IMR-90 (cell line): ENCODE results near the gene TRIM28.

ENCODE experiments used
- CEBPB ChIP-seq: IDR thresholded peaks from 2 replicates; pipeline ENCODE4 v1.6.1; 2012; ENCODE audit warnings: low read depth, low read length, improper control_type of control experiment
- MAFK ChIP-seq: IDR thresholded peaks from 2 replicates; pipeline ENCODE4 v1.6.1; 2012; ENCODE audit warnings: low read depth, low read length, improper control_type of control experiment
- MXI1 ChIP-seq: IDR thresholded peaks from 2 replicates; pipeline ENCODE4 v1.6.1; 2012; ENCODE audit warnings: low read depth, mild to moderate bottlenecking, low read length, moderate library complexity, borderline replicate concordance
- POLR2A ChIP-seq: IDR thresholded peaks from 2 replicates; pipeline ENCODE4 v1.6.1; 2012; ENCODE audit warnings: mild to moderate bottlenecking, low read depth, low read length
- RCOR1 ChIP-seq: IDR thresholded peaks from 2 replicates; pipeline ENCODE4 v1.6.1; 2012; ENCODE audit warnings: mild to moderate bottlenecking, low read length, improper control_type of control experiment; ENCODE audit not compliant: insufficient replicate concordance
- RFX5 ChIP-seq: IDR thresholded peaks from 2 replicates; pipeline ENCODE4 v1.8.0; 2012; ENCODE audit warnings: low read depth, mild to moderate bottlenecking, low read length, moderate library complexity
- TF ChIP-seq, protein P1 (sequence below): conservative IDR thresholded peaks from 2 replicates; pipeline ENCODE4 v1.5.1; 2012; ENCODE audit warnings: mild to moderate bottlenecking, low read depth, low read length, improper control_type of control experiment

DNA sequence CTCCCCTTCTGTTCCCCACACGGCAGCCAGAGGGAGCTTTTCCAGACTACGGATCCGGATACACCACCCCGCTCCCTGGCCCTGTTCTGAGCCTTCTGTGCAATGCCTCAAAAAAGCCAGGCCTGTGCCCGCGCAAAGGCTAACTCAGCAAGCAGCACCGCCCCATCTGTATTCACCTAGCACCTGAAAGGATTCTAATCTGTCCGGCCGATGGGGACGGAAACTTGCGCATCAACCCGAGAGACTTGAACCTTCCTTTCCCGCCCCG, 24.8 kb upstream of the TRIM28 start:
- TF ChIP-seq, protein P1, sequence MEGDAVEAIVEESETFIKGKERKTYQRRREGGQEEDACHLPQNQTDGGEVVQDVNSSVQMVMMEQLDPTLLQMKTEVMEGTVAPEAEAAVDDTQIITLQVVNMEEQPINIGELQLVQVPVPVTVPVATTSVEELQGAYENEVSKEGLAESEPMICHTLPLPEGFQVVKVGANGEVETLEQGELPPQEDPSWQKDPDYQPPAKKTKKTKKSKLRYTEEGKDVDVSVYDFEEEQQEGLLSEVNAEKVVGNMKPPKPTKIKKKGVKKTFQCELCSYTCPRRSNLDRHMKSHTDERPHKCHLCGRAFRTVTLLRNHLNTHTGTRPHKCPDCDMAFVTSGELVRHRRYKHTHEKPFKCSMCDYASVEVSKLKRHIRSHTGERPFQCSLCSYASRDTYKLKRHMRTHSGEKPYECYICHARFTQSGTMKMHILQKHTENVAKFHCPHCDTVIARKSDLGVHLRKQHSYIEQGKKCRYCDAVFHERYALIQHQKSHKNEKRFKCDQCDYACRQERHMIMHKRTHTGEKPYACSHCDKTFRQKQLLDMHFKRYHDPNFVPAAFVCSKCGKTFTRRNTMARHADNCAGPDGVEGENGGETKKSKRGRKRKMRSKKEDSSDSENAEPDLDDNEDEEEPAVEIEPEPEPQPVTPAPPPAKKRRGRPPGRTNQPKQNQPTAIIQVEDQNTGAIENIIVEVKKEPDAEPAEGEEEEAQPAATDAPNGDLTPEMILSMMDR, result peak; percentile 71
- no peak for TF ChIP-seq RFX5
- no peak for TF ChIP-seq RCOR1
- no peak for TF ChIP-seq MXI1
- TF ChIP-seq POLR2A, result no peak
- TF ChIP-seq CEBPB, result no peak
- no peak for TF ChIP-seq MAFK
